Measurements from ENCODE around the gene IL27RA.

Gene IL27RA

GRCh38 chr19:14102756-14103155 is 71.2 kb downstream of the IL27RA start:
- DNase-seq (ENCODE audit: low read depth): no peak
- TF ChIP-seq CTCF (IDR thresholded peaks at IDR 0.05; ENCODE audit: control insufficient read depth, insufficient read depth, low read depth, low read length, missing control alignments): no peak
- H3K4me3 ChIP-seq (ENCODE audit: control insufficient read depth, low read depth, low read length): no peak overlapping the region

Measured in AG09309 (cell line).